ENCODE data around the gene SFT2D2. TPM values are rescaled to one million over a fixed set of nuclear protein-coding genes. Genes with fewer than 3 reads are reported as not detected.

The SFT2D2 gene
- polyA plus RNA-seq, 1 donor (not counting 4 experiments of a cell fraction or from before 2014, with no cell fraction given): 27.6 TPM

- H4K20me1 ChIP-seq (ENCODE audit: control insufficient read depth, extremely low read depth, insufficient read depth, low read length): peaks cover 3% of the 10 kb centered on the region
- no peak overlapping the region for H3K4me2 ChIP-seq (ENCODE audit: control insufficient read depth, extremely low read depth, insufficient read depth, low read depth, low read length)
- H3K27me3 ChIP-seq (ENCODE audit: control insufficient read depth, extremely low read depth, insufficient read depth, low read length): no peaks in the 10 kb centered on the region
- peaks cover 3% of the 10 kb centered on the region for H3K9me3 ChIP-seq (ENCODE audit: control insufficient read depth, low read depth, low read length)
- no peak overlapping the region for H2AFZ ChIP-seq (ENCODE audit: control insufficient read depth, low read length)
- TF ChIP-seq EZH2 (IDR thresholded peaks at IDR 0.05; ENCODE audit: low read length) (no peak), CTCF (optimal IDR thresholded peaks at IDR 0.05 in 1 of 3, IDR thresholded peaks at IDR 0.05 in 1 of 3, conservative IDR thresholded peaks at IDR 0.05 in 1 of 3; ENCODE audit: extremely low read depth in 1 of 3, insufficient read depth in 2 of 3, low read length in 3 of 3) (no peak)
- H3K9ac ChIP-seq (ENCODE audit: control insufficient read depth, extremely low read depth, insufficient read depth, low read length): no peak overlapping the region
- peaks cover 24% of the 10 kb centered on the region for H3K4me1 ChIP-seq (ENCODE audit: control insufficient read depth, extremely low read depth, insufficient read depth, low read length)
- FAIRE-seq (no peak), DNase-seq (ENCODE audit: low read depth, low spot score) (no peak)
- H3K36me3 ChIP-seq (ENCODE audit: control insufficient read depth in 2 of 2, extremely low read depth in 1 of 2, insufficient read depth in 2 of 2, low read length in 2 of 2): peaks cover 0 to 6% of the 10 kb centered on the region in 2 experiments
- H3K27ac ChIP-seq (ENCODE audit: control insufficient read depth, insufficient read depth, low read length): no peak overlapping the region
- no peaks in the 10 kb centered on the region for H3K9me1 ChIP-seq (ENCODE audit: control insufficient read depth, extremely low read depth, insufficient read depth, low read length)
- H3K79me2 ChIP-seq (ENCODE audit: control insufficient read depth, insufficient read depth, low read length): peaks cover 40% of the 10 kb centered on the region
- no peak overlapping the region for H3K4me3 ChIP-seq (ENCODE audit: control insufficient read depth in 2 of 3, extremely low read depth in 1 of 3, insufficient read depth in 2 of 3, low read depth in 1 of 3, low read length in 3 of 3)
- dilution Hi-C loops (cut with MboI; ENCODE audit: extremely low pct_ligation_motif_present, low sequenced_read_pairs): no loop called here
Observed at GRCh38 chr1:168224991-168225390, 813 bp upstream of the SFT2D2 start.

GRCh38 chr1:168227620-168228019 is 1.8 kb downstream of the SFT2D2 start:
- peak overlapping the region; percentile 17 for H3K4me2 ChIP-seq (ENCODE audit: control insufficient read depth, extremely low read depth, insufficient read depth, low read depth, low read length)
- H3K4me3 ChIP-seq (ENCODE audit: control insufficient read depth in 2 of 3, extremely low read depth in 1 of 3, insufficient read depth in 2 of 3, low read depth in 1 of 3, low read length in 3 of 3): no peak overlapping the region
- H3K27ac ChIP-seq (ENCODE audit: control insufficient read depth, insufficient read depth, low read length): no peak overlapping the region
- peaks cover 27% of the 10 kb centered on the region for H3K4me1 ChIP-seq (ENCODE audit: control insufficient read depth, extremely low read depth, insufficient read depth, low read length)
- H3K27me3 ChIP-seq (ENCODE audit: control insufficient read depth, extremely low read depth, insufficient read depth, low read length): no peaks in the 10 kb centered on the region
- peaks cover 3% of the 10 kb centered on the region for H3K9me3 ChIP-seq (ENCODE audit: control insufficient read depth, low read depth, low read length)
- TF ChIP-seq EZH2 (IDR thresholded peaks at IDR 0.05; ENCODE audit: low read length) (no peak), CTCF (optimal IDR thresholded peaks at IDR 0.05 in 1 of 3, IDR thresholded peaks at IDR 0.05 in 1 of 3, conservative IDR thresholded peaks at IDR 0.05 in 1 of 3; ENCODE audit: extremely low read depth in 1 of 3, insufficient read depth in 2 of 3, low read length in 3 of 3) (no peak)
- no peak overlapping the region for H2AFZ ChIP-seq (ENCODE audit: control insufficient read depth, low read length)
- H3K9ac ChIP-seq (ENCODE audit: control insufficient read depth, extremely low read depth, insufficient read depth, low read length): no peak overlapping the region
- H3K36me3 ChIP-seq (ENCODE audit: control insufficient read depth in 2 of 2, extremely low read depth in 1 of 2, insufficient read depth in 2 of 2, low read length in 2 of 2): peaks cover 11% of the 10 kb centered on the region in 2 experiments
- no peak for FAIRE-seq
- DNase-seq (ENCODE audit: low read depth, low spot score): no peak
- H4K20me1 ChIP-seq (ENCODE audit: control insufficient read depth, extremely low read depth, insufficient read depth, low read length): peaks cover 3% of the 10 kb centered on the region
- H3K9me1 ChIP-seq (ENCODE audit: control insufficient read depth, extremely low read depth, insufficient read depth, low read length): no peaks in the 10 kb centered on the region
- dilution Hi-C loops (cut with MboI; ENCODE audit: extremely low pct_ligation_motif_present, low sequenced_read_pairs): no loop called here
- H3K79me2 ChIP-seq (ENCODE audit: control insufficient read depth, insufficient read depth, low read length): peaks cover 55% of the 10 kb centered on the region

Data from keratinocyte (primary cell).